ENCODE measurements around the gene ABI3BP. TPM values are rescaled to one million over a fixed set of nuclear protein-coding genes. Genes with fewer than 3 reads are reported as not detected.

ABI3BP gene
- total RNA-seq, 6 experiments from 2014 or later, result 1.5 to 4.9 (median 3.0) TPM

- Histone ChIP-seq H3K27me3 (no peaks in the 10 kb centered on the region), H3K36me3 (no peaks in the 10 kb centered on the region), H3K9me3 (no peaks in the 10 kb centered on the region), H3K27ac (no peak overlapping the region), H3K4me3 (no peak overlapping the region), H3K4me1 (no peaks in the 10 kb centered on the region)
- no peak for TF ChIP-seq POLR2A (IDR thresholded peaks at IDR 0.05)
- TF ChIP-seq, protein P1, sequence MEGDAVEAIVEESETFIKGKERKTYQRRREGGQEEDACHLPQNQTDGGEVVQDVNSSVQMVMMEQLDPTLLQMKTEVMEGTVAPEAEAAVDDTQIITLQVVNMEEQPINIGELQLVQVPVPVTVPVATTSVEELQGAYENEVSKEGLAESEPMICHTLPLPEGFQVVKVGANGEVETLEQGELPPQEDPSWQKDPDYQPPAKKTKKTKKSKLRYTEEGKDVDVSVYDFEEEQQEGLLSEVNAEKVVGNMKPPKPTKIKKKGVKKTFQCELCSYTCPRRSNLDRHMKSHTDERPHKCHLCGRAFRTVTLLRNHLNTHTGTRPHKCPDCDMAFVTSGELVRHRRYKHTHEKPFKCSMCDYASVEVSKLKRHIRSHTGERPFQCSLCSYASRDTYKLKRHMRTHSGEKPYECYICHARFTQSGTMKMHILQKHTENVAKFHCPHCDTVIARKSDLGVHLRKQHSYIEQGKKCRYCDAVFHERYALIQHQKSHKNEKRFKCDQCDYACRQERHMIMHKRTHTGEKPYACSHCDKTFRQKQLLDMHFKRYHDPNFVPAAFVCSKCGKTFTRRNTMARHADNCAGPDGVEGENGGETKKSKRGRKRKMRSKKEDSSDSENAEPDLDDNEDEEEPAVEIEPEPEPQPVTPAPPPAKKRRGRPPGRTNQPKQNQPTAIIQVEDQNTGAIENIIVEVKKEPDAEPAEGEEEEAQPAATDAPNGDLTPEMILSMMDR (IDR thresholded peaks at IDR 0.05), result no peak
- no peak for DNase-seq
- intact Hi-C loops (cut with DNase I), result no loop called here
- 28% methylated on average over 3 of the region's 3 CpGs for WGBS (ENCODE audit: insufficient coverage, low coverage, low lambda C conversion rate, missing lambda C conversion rate)
- no peak for ATAC-seq
These were observed 167.6 kb downstream of the ABI3BP start for GRCh38 chr3:100825574-100825973.

DNA sequence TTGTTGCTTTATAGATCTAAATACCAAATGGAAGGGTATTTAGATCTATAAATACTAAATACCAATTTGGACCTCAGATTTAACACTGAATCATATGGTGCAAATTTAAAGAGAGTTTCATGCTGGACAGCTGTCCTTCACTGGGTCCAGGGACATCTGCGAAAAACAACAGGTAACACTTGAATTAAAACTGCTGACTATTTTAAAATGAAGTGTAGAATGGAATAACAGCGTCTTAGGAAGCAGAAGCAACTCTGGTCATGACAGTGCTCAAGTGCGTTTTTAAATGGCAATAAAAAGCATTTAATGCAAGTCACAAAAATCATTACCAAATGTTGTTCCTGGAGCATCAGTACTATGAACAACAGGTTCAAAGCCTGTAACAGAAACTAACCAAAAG, 177.6 kb downstream of the ABI3BP start:
- DNase-seq (no peak), ATAC-seq (no peak)
- Histone ChIP-seq H3K36me3 (no peaks in the 10 kb centered on the region), H3K27me3 (no peaks in the 10 kb centered on the region), H3K4me1 (no peaks in the 10 kb centered on the region), H3K9me3 (no peaks in the 10 kb centered on the region), H3K27ac (no peak overlapping the region), H3K4me3 (no peak overlapping the region)
- WGBS (ENCODE audit: insufficient coverage, low coverage, low lambda C conversion rate, missing lambda C conversion rate), result 64% methylated on average over 3 of the region's 3 CpGs
- TF ChIP-seq POLR2A (IDR thresholded peaks at IDR 0.05), result no peak
- TF ChIP-seq, protein P1 (IDR thresholded peaks at IDR 0.05), result no peak
- intact Hi-C loops (cut with DNase I), result no loop called here

- intact Hi-C loops (cut with DNase I), result no loop called here
- 56% methylated on average over 2 of the region's 2 CpGs for WGBS (ENCODE audit: insufficient coverage, low coverage, low lambda C conversion rate, missing lambda C conversion rate)
- Histone ChIP-seq H3K9me3 (no peaks in the 10 kb centered on the region), H3K27me3 (no peaks in the 10 kb centered on the region), H3K4me3 (no peak overlapping the region), H3K36me3 (no peaks in the 10 kb centered on the region), H3K27ac (no peak overlapping the region), H3K4me1 (no peaks in the 10 kb centered on the region)
- ATAC-seq, result no peak
- TF ChIP-seq, protein P1 (IDR thresholded peaks at IDR 0.05), result no peak
- TF ChIP-seq POLR2A (IDR thresholded peaks at IDR 0.05), result no peak
- no peak for DNase-seq
These were observed 179.4 kb downstream of the ABI3BP start for GRCh38 chr3:100813828-100814227.

GRCh38 chr3:100811779-100812507, 181.3 kb downstream of the ABI3BP start:
- intact Hi-C loops (cut with DNase I), result no loop called here
- Histone ChIP-seq H3K27ac (no peak overlapping the region), H3K4me3 (no peak overlapping the region), H3K9me3 (no peaks in the 10 kb centered on the region), H3K4me1 (no peaks in the 10 kb centered on the region), H3K36me3 (no peaks in the 10 kb centered on the region), H3K27me3 (no peaks in the 10 kb centered on the region)
- ATAC-seq, result no peak
- WGBS (ENCODE audit: insufficient coverage, low coverage, low lambda C conversion rate, missing lambda C conversion rate), result 58% methylated on average over 6 of the region's 6 CpGs
- no peak for DNase-seq
- TF ChIP-seq POLR2A (IDR thresholded peaks at IDR 0.05), result no peak
- TF ChIP-seq, protein P1 (IDR thresholded peaks at IDR 0.05), result no peak
